ENCODE data around the gene SARNP.
"Not testable (repeated sequence)": the region's sequence is repeated elsewhere in the genome, so short reads cannot be mapped to it uniquely, and the experiment has no call there.

Gene SARNP

GRCh38 chr12:55817345-55818139 is at the start of gene SARNP, which contains the start of gene ORMDL2:
SARNP (minus strand) TSS chr12:55817724; CDS start chr12:55817701, 23 bp downstream.
ORMDL2 (plus strand) TSS chr12:55818041; CDS start chr12:55819000, 959 bp downstream.
- FAIRE-seq, result peak; percentile 98

GRCh38 chr12:55866454-55867004 is 49.0 kb upstream of the SARNP start:
- FAIRE-seq, result not testable (repeated sequence)

- FAIRE-seq, result peak; percentile 31
Observed at GRCh38 chr12:55865327-55865726, 47.8 kb upstream of the SARNP start.

- not testable (repeated sequence) for FAIRE-seq
Observed at GRCh38 chr12:55862931-55863330, 45.4 kb upstream of the SARNP start.

- no peak for FAIRE-seq
Observed at GRCh38 chr12:55862286-55862685, 44.8 kb upstream of the SARNP start.

GRCh38 chr12:55861871-55862270 is 44.3 kb upstream of the SARNP start:
- no peak for FAIRE-seq

- no peak for FAIRE-seq
Observed at GRCh38 chr12:55861396-55861795, 43.9 kb upstream of the SARNP start.

- FAIRE-seq, result no peak
Observed at GRCh38 chr12:55852740-55853139, 35.2 kb upstream of the SARNP start.

- no peak for FAIRE-seq
Observed at GRCh38 chr12:55850893-55851292, 33.4 kb upstream of the SARNP start.

GRCh38 chr12:55850401-55850800 is 32.9 kb upstream of the SARNP start:
- FAIRE-seq, result no peak

GRCh38 chr12:55849616-55850343 is 32.3 kb upstream of the SARNP start:
- no peak for FAIRE-seq

GRCh38 chr12:55847603-55848291 is 30.2 kb upstream of the SARNP start:
- FAIRE-seq, result no peak

GRCh38 chr12:55847033-55847432 is 29.5 kb upstream of the SARNP start:
- no peak for FAIRE-seq

GRCh38 chr12:55845785-55846496 is 28.4 kb upstream of the SARNP start:
- FAIRE-seq, result no peak

GRCh38 chr12:55845361-55845760 is 27.8 kb upstream of the SARNP start:
- no peak for FAIRE-seq

GRCh38 chr12:55844961-55845360 is 27.4 kb upstream of the SARNP start:
- FAIRE-seq, result no peak

- FAIRE-seq, result no peak
Observed at GRCh38 chr12:55843431-55843830, 25.9 kb upstream of the SARNP start.

GRCh38 chr12:55842681-55843429 is 25.3 kb upstream of the SARNP start, which contains the start of gene MMP19:
MMP19 (minus strand) TSS chr12:55842936; CDS start chr12:55842830, 106 bp downstream.
- no peak for FAIRE-seq

- no peak for FAIRE-seq
Observed at GRCh38 chr12:55840581-55841351, 23.2 kb upstream of the SARNP start.

- no peak for FAIRE-seq
Observed at GRCh38 chr12:55839345-55840140, 22.0 kb upstream of the SARNP start.

All from TTC549 (cell line).